Ascending aorta (tissue), 2 donors: ENCODE measurements around the gene MYCN. TPM values are rescaled to one million over a fixed set of nuclear protein-coding genes. Genes with fewer than 3 reads are reported as not detected.

Source experiments
- DNase-seq, 2 donors: peaks; one replicate each; pipeline ENCODE4 v3.0.0-alpha.2; 2019; ENCODE audit warnings: low spot score in 2 of 2
- H3K27ac ChIP-seq, 2 donors: fragments of 200-600 bp; sonication (generic); one replicate each; pipeline ENCODE4 v1.5.1; 2016 to 2017; ENCODE audit warnings: mild to moderate bottlenecking in 1 of 2
- H3K27me3 ChIP-seq: fragments of 200-600 bp; sonication (generic); one replicate; pipeline ENCODE4 v1.5.1; 2017
- H3K36me3 ChIP-seq, 2 donors: fragments of 200-600 bp; sonication (generic); one replicate each; pipeline ENCODE4 v1.5.1; 2016
- H3K4me1 ChIP-seq, 2 donors: fragments of 200-600 bp; sonication (generic); one replicate each; pipeline ENCODE4 v1.5.1; 2016 to 2017; ENCODE audit warnings: mild to moderate bottlenecking in 1 of 2
- H3K4me3 ChIP-seq, 2 donors: fragments of 200-600 bp; sonication (generic); one replicate each; pipeline ENCODE4 v1.5.1; 2016 to 2017; ENCODE audit warnings: mild to moderate bottlenecking in 1 of 2
- H3K9me3 ChIP-seq, 2 donors: fragments of 200-600 bp; sonication (generic); one replicate each; pipeline ENCODE4 v1.5.1; 2016
- CTCF ChIP-seq, 3 experiments: fragments of 200-600 bp in 2 of 3; fragments of 450-650 bp in 1 of 3; sonication (generic) in 2 of 3; IDR thresholded peaks; one replicate each; pipeline ENCODE4 v1.5.1; 2016 to 2019; ENCODE audit warnings: antibody characterized with exemption in 3 of 3, mild to moderate bottlenecking in 1 of 3, moderate library complexity in 1 of 3
- intact Hi-C: fragments of 100-400 bp; cut with DNase I; formaldehyde crosslinking; loops from one replicate; pipeline ENCODE4 v1.15.1; 2023
- total RNA-seq: library from RNA; depleted of rRNA; stranded (reverse); fragments of >200 nt; gene quantifications from one replicate; pipeline ENCODE4 v1.1.0, GENCODE V29; 2016

Gene MYCN
- total RNA-seq, 1 donor from 2014 or later, result not detected

DNA sequence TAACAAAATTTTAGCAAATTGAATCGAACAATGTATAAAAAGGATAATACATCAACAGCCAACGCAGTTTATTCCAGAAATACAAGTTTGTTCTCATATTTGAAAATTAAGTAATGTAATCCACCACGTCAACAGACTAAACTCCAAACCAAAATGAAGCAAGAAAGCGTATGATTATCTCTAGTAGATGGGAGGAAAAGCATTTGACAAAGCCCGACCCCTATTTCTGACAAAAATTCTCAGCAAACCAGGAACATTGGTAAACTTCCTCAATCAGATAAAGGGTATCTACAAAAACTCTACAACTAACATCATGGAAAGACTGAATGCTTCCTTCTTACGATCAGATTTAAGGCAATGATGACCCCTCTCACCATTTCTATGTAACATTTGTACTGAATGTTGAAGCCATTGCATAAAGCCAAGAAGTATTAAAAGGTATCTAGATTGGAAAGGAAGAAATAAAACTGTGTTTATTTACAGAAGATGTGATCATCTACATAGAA lies 34.3 kb upstream of the MYCN start:
- no peak overlapping the region for H3K27ac ChIP-seq
- H3K4me1 ChIP-seq, result no peaks in the 10 kb centered on the region
- intact Hi-C loops, result no loop called here
- no peaks in the 10 kb centered on the region for H3K36me3 ChIP-seq
- no peak for TF ChIP-seq CTCF (IDR thresholded peaks at IDR 0.05)
- H3K27me3 ChIP-seq, result no peaks in the 10 kb centered on the region
- no peak for DNase-seq
- no peaks in the 10 kb centered on the region for H3K9me3 ChIP-seq
- H3K4me3 ChIP-seq, result no peak overlapping the region

GRCh38 chr2:15906778-15907177 lies 33.6 kb upstream of the MYCN start:
- intact Hi-C loops, result no loop called here
- Histone ChIP-seq H3K27ac (no peak overlapping the region), H3K36me3 (no peaks in the 10 kb centered on the region), H3K27me3 (no peaks in the 10 kb centered on the region), H3K4me1 (no peaks in the 10 kb centered on the region), H3K4me3 (no peak overlapping the region), H3K9me3 (no peaks in the 10 kb centered on the region)
- no peak for TF ChIP-seq CTCF (IDR thresholded peaks at IDR 0.05)
- no peak for DNase-seq

GRCh38 chr2:15907461-15908324 lies 32.7 kb upstream of the MYCN start:
- Histone ChIP-seq H3K4me1 (no peaks in the 10 kb centered on the region), H3K9me3 (no peaks in the 10 kb centered on the region), H3K4me3 (no peak overlapping the region), H3K27me3 (no peaks in the 10 kb centered on the region), H3K36me3 (no peaks in the 10 kb centered on the region), H3K27ac (no peak overlapping the region)
- no peak for DNase-seq
- no peak for TF ChIP-seq CTCF (IDR thresholded peaks at IDR 0.05)
- intact Hi-C loops, result no loop called here

DNA sequence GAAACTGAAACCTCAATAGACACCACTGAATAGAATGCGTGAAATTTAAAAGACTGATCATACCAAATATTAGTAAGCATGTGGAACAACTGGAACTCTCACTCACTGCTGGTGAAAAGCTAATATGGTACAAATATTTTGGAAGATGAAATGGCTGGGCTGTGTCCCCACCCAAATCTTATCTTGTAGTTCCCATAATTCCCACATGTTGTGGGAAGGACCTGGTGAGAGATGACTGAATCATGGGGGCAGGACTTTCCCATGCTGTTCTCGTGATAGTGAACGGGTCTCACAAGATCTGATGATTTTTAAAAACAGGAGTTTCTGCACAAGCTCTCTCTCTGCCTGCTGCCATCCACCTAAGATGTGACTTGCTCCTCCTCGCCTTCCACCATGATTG lies 32.0 kb upstream of the MYCN start:
- no peaks in the 10 kb centered on the region for H3K36me3 ChIP-seq
- H3K4me1 ChIP-seq, result no peaks in the 10 kb centered on the region
- intact Hi-C loops, result no loop called here
- H3K9me3 ChIP-seq, result no peaks in the 10 kb centered on the region
- TF ChIP-seq CTCF (IDR thresholded peaks at IDR 0.05), result no peak
- DNase-seq, result no peak
- no peak overlapping the region for H3K4me3 ChIP-seq
- no peaks in the 10 kb centered on the region for H3K27me3 ChIP-seq
- H3K27ac ChIP-seq, result no peak overlapping the region

DNA sequence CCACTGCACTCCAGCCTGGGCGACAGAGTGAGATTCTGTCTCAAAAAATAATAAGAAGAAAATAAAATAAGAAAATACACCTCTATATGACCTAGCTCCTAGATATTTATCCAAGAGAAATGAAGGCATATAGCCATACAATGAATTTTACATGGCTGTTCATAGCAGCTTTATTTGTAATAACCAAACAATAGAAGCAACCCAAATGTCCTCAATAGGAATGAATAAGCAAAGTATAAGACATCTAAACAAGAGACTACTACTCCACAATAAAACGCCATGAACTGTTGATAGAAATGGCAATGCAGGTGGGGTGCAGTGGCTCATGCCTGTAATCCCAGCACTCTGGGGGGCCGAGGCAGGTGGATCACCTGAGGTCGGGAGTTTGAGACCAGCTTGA lies 31.2 kb upstream of the MYCN start:
- Histone ChIP-seq H3K4me1 (no peaks in the 10 kb centered on the region), H3K27ac (no peak overlapping the region), H3K27me3 (no peaks in the 10 kb centered on the region), H3K9me3 (no peaks in the 10 kb centered on the region), H3K36me3 (no peaks in the 10 kb centered on the region), H3K4me3 (no peak overlapping the region)
- DNase-seq, result no peak
- no peak for TF ChIP-seq CTCF (IDR thresholded peaks at IDR 0.05)
- intact Hi-C loops, result no loop called here
